Endothelial cell of umbilical vein (primary cell): Measurements from ENCODE around the gene MLF2. TPM values are rescaled to one million over a fixed set of nuclear protein-coding genes. Genes with fewer than 3 reads are reported as not detected.

Experiments used
- BruUV-seq: library from RNA; stranded (reverse); fragments of 400-500 nt; replicated peaks from 2 replicates; lab custom pipeline; 2021; lab: Mats Ljungman, UMichigan
- CTCF ChIA-PET: fragments of 300-600, 350-600 bp; sonication (Branson Sonifier 250); formaldehyde crosslinking; loops from one replicate; lab custom pipeline; 2021; ENCODE audit warnings: antibody characterized with exemption, inconsistent platforms; lab: Charles Lee
- POLR2A ChIA-PET: fragments of 300-600, 350-600 bp; sonication (Branson Sonifier 250); formaldehyde crosslinking; loops from one replicate; lab custom pipeline; 2021; ENCODE audit warnings: antibody characterized with exemption, inconsistent platforms; lab: Charles Lee
- DNase-seq: peaks from one replicate; pipeline ENCODE4 v3.0.0-alpha.2; 2011; ENCODE audit warnings: low read depth, low spot score
- FAIRE-seq: peaks from 2 replicates; lab custom pipeline; 2011; peaks lifted over from hg19 to GRCh38; lab: Jason Lieb, UNC
- H2AFZ ChIP-seq: 2 replicates; pipeline ENCODE4 v1.6.0; 2012; ENCODE audit warnings: low read depth, low read length, control low read depth, inconsistent platforms
- H3K27ac ChIP-seq: 2 replicates; pipeline ENCODE4 v1.5.1; 2011; ENCODE audit warnings: low read depth, mild to moderate bottlenecking, control low read depth, low read length, moderate library complexity; ENCODE audit not compliant: insufficient read depth
- H3K27me3 ChIP-seq, 2 experiments: 2 replicates each; pipeline versions ENCODE4 v1.6.0 to v1.6.1; 2011; ENCODE audit warnings: low read length in 2 of 2, mixed read lengths in 1 of 2; ENCODE audit not compliant: control insufficient read depth in 2 of 2, insufficient read depth in 2 of 2
- H3K36me3 ChIP-seq, 2 experiments: 2 replicates in 1 of 2; 3 replicates in 1 of 2; pipeline ENCODE4 v1.5.1; 2011; ENCODE audit warnings: low read length in 2 of 2, mild to moderate bottlenecking in 1 of 2, moderate library complexity in 1 of 2; ENCODE audit not compliant: control insufficient read depth in 2 of 2, insufficient read depth in 2 of 2; ENCODE audit errors: extremely low read depth in 1 of 2
- H3K4me1 ChIP-seq: 3 replicates; pipeline ENCODE4 v1.5.1; 2011; ENCODE audit warnings: mild to moderate bottlenecking, low read length; ENCODE audit not compliant: control insufficient read depth, insufficient read depth; ENCODE audit errors: extremely low read depth
- H3K4me2 ChIP-seq: 2 replicates; pipeline ENCODE4 v1.6.1; 2011; ENCODE audit warnings: low read length, control low read depth, mixed read lengths; ENCODE audit not compliant: insufficient read depth
- H3K4me3 ChIP-seq, 3 experiments: fragments of 200-600 bp in 1 of 3; sonication (generic), shearing (Covaris generic) in 1 of 3; replicated peaks in 1 of 3; 2 replicates each; pipeline ENCODE4 v1.5.1; 2011 to 2016; ENCODE audit warnings: control low read depth in 3 of 3, low read length in 3 of 3, mild to moderate bottlenecking in 2 of 3, inconsistent platforms in 1 of 3, low read depth in 1 of 3, moderate library complexity in 1 of 3; ENCODE audit not compliant: insufficient read depth in 1 of 3
- H3K79me2 ChIP-seq: 2 replicates; pipeline ENCODE4 v1.6.0; 2012; ENCODE audit warnings: low read length, inconsistent platforms; ENCODE audit not compliant: control insufficient read depth, insufficient read depth
- H3K9ac ChIP-seq: replicated peaks from 2 replicates; pipeline ENCODE3; 2011; ENCODE audit warnings: low read length, control low read depth; ENCODE audit not compliant: insufficient read depth; ENCODE audit errors: extremely low read depth
- H3K9me1 ChIP-seq: replicated peaks from 3 replicates; pipeline ENCODE4 v1.6.0; 2011; ENCODE audit warnings: mild to moderate bottlenecking, low read length; ENCODE audit not compliant: control insufficient read depth, insufficient read depth; ENCODE audit errors: extremely low read depth
- H3K9me3 ChIP-seq: replicated peaks from 2 replicates; pipeline ENCODE4 v1.5.1; 2012; ENCODE audit warnings: low read length, inconsistent platforms; ENCODE audit not compliant: control insufficient read depth, insufficient read depth
- H4K20me1 ChIP-seq: replicated peaks from 2 replicates; pipeline ENCODE3; 2011; ENCODE audit warnings: mild to moderate bottlenecking, low read length; ENCODE audit not compliant: control insufficient read depth, insufficient read depth; ENCODE audit errors: extremely low read depth
- CTCF ChIP-seq, 2 donors: IDR thresholded peaks; 1 replicate in 1 of 2; 2 replicates in 1 of 2; pipeline ENCODE4 v1.5.1; 2011; ENCODE audit warnings: low read length in 2 of 2, mild to moderate bottlenecking in 2 of 2, moderate library complexity in 2 of 2, control low read depth in 1 of 2, inconsistent platforms in 1 of 2, low read depth in 1 of 2; ENCODE audit not compliant: insufficient read depth in 1 of 2; ENCODE audit errors: extremely low read depth in 1 of 2
- EZH2 ChIP-seq: IDR thresholded peaks from 2 replicates; pipeline ENCODE4 v1.6.1; 2012; ENCODE audit warnings: borderline replicate concordance, low read depth, mild to moderate bottlenecking, moderate library complexity, low read length, inconsistent platforms; ENCODE audit not compliant: severe bottlenecking
- FOS ChIP-seq: IDR thresholded peaks from 2 replicates; pipeline ENCODE4 v1.6.1; 2011; ENCODE audit warnings: mild to moderate bottlenecking, low read length, moderate library complexity, borderline replicate concordance; ENCODE audit not compliant: insufficient read depth
- GATA2 ChIP-seq: IDR thresholded peaks from 2 replicates; pipeline ENCODE4 v1.7.0; 2011; ENCODE audit warnings: low read depth, mild to moderate bottlenecking, moderate library complexity, mixed read lengths, low read length; ENCODE audit not compliant: insufficient read length, insufficient read depth
- JUN ChIP-seq: IDR thresholded peaks from 2 replicates; pipeline ENCODE4 v1.6.1; 2011; ENCODE audit warnings: borderline replicate concordance, low read depth; ENCODE audit not compliant: insufficient read length, insufficient read depth
- MAX ChIP-seq: IDR thresholded peaks from 2 replicates; pipeline ENCODE4 v1.6.1; 2011; ENCODE audit not compliant: insufficient read depth, insufficient read length
- MYC ChIP-seq: IDR thresholded peaks from one replicate; pipeline ENCODE4 v1.6.1; 2011; ENCODE audit warnings: mild to moderate bottlenecking, low read depth, low read length
- POLR2A ChIP-seq: IDR thresholded peaks from 2 replicates; pipeline ENCODE4 v1.6.1; 2012; ENCODE audit warnings: low read depth, mild to moderate bottlenecking, control low read depth, low read length
- POLR2AphosphoS5 ChIP-seq: IDR thresholded peaks from 2 replicates; pipeline ENCODE4 v1.6.1; 2012; ENCODE audit warnings: low read depth, mild to moderate bottlenecking, control low read depth, low read length, moderate library complexity; ENCODE audit not compliant: insufficient read depth
- dilution Hi-C: fragments of 300-500 bp; cut with MboI; formaldehyde crosslinking; loops from one replicate; pipeline ENCODE4 v1.15.0; 2019; ENCODE audit warnings: low sequenced_read_pairs; ENCODE audit not compliant: extremely low pct_ligation_motif_present
- intact Hi-C: fragments of 100-400 bp; cut with micrococcal nuclease; formaldehyde crosslinking; loops from one replicate; pipeline ENCODE4 v1.10.0; 2022
- polyA plus RNA-seq, 4 experiments: library from polyadenylated mRNA; depleted of rRNA in 3 of 4; stranded (reverse) in 3 of 4; unstranded in 1 of 4; fragments of >200 nt; gene quantifications; 2 replicates each; pipeline versions ENCODE4 v1.2.1 to v1.2.3, GENCODE V29; 2011 to 2012; ENCODE audit warnings: missing spikeins in 1 of 4
- total RNA-seq: library from RNA; stranded (reverse); gene quantifications from 2 replicates; pipeline ENCODE4 v1.2.3, GENCODE V29; 2021

The MLF2 gene
- total and polyA plus RNA-seq, 2 donors (not counting 3 experiments of a cell fraction or from before 2014, with no cell fraction given), result 147 to 306 TPM

GRCh38 chr12:6748761-6749160 is 4.2 kb downstream of the MLF2 start:
- no peaks in the 10 kb centered on the region for H4K20me1 ChIP-seq
- H3K4me3 ChIP-seq, result no peak overlapping the region
- FAIRE-seq (no peak), DNase-seq (no peak)
- dilution Hi-C loops, result no loop called here
- no peak for TF ChIP-seq POLR2A
- no peak for TF ChIP-seq GATA2
- no peak for TF ChIP-seq EZH2
- TF ChIP-seq JUN, result no peak
- no peak for TF ChIP-seq POLR2AphosphoS5
- no peak for TF ChIP-seq MAX
- no peak for TF ChIP-seq MYC
- no peak for TF ChIP-seq CTCF (IDR thresholded peaks at IDR 0.05; ENCODE audit: extremely low read depth in 1 of 2, insufficient read depth in 1 of 2, low read depth in 1 of 2, low read length in 2 of 2)
- TF ChIP-seq FOS, result no peak
- H3K9ac ChIP-seq, result no peak overlapping the region
- intact Hi-C loops, result no loop called here
- no peak overlapping the region for H3K27ac ChIP-seq
- H3K9me1 ChIP-seq, result no peaks in the 10 kb centered on the region
- H2AFZ ChIP-seq, result no peak overlapping the region
- BruUV-seq, result no TSS peak
- POLR2A ChIA-PET, result no interaction called here
- no peaks in the 10 kb centered on the region for H3K9me3 ChIP-seq
- H3K4me1 ChIP-seq, result peaks cover 9% of the 10 kb centered on the region
- H3K36me3 ChIP-seq, result peaks cover 21 to 41% of the 10 kb centered on the region in 2 experiments
- peaks cover 16% of the 10 kb centered on the region for H3K79me2 ChIP-seq
- no peak overlapping the region for H3K4me2 ChIP-seq
- no peaks in the 10 kb centered on the region for H3K27me3 ChIP-seq
- CTCF ChIA-PET, result no interaction called here
